GM12878 (cell line): ENCODE results near the gene HSPB8. TPM values are rescaled to one million over a fixed set of nuclear protein-coding genes. Genes with fewer than 3 reads are reported as not detected.

Source experiments
- ATAC-seq: fragments of 200-7000 bp; cut with Tn5 transposase; 3 replicates; pipeline ENCODE4 v1.9.1; 2020; ENCODE audit warnings: mild to moderate bottlenecking, moderate library complexity
- BruUV-seq: library from RNA; stranded (reverse); fragments of 400-500 nt; replicated peaks from 2 replicates; lab custom pipeline; 2021; lab: Mats Ljungman, UMichigan
- CTCF ChIA-PET: fragments of 300-600 bp; sonication (Branson Sonifier 250); formaldehyde crosslinking; extraction: SDS; loops from one replicate; lab custom pipeline; 2021; ENCODE audit warnings: inconsistent platforms; lab: Yijun Ruan, JAX
- POLR2A ChIA-PET: fragments of 350-600 bp; formaldehyde crosslinking; extraction: SDS; loops from one replicate; lab custom pipeline; 2021; ENCODE audit warnings: inconsistent platforms; lab: Charles Lee
- RAD21 ChIA-PET: fragments of 300-600 bp; sonication (Branson Sonifier 250); formaldehyde crosslinking; loops from one replicate; lab custom pipeline; 2023; ENCODE audit warnings: antibody characterized with exemption; ENCODE audit not compliant: unreplicated experiment; lab: Charles Lee
- SMC1A ChIA-PET: fragments of 300-600 bp; sonication (Branson Sonifier 250); formaldehyde crosslinking; loops from one replicate; lab custom pipeline; 2023; ENCODE audit not compliant: unreplicated experiment, uncharacterized antibody; lab: Charles Lee
- DNase-seq: peaks from one replicate; pipeline ENCODE4 v3.0.0-alpha.2; 2011; ENCODE audit warnings: low read depth, low spot score
- FAIRE-seq: peaks from 3 replicates; lab custom pipeline; 2011; peaks lifted over from hg19 to GRCh38; lab: Jason Lieb, UNC
- H2AFZ ChIP-seq: 2 replicates; pipeline ENCODE4 v1.6.0; 2011; ENCODE audit warnings: low read depth, low read length, control low read depth; ENCODE audit not compliant: control insufficient read depth
- H3K27ac ChIP-seq: 2 replicates; pipeline ENCODE4 v1.5.1; 2011; ENCODE audit warnings: control low read depth; ENCODE audit not compliant: control insufficient read depth, insufficient read depth
- H3K27me3 ChIP-seq, 2 experiments: replicated peaks in 1 of 2; 2 replicates each; pipeline versions ENCODE4 v1.6.0 to v1.6.1; 2011; ENCODE audit warnings: low read length in 1 of 2; ENCODE audit not compliant: control insufficient read depth in 2 of 2, insufficient read depth in 2 of 2
- H3K36me3 ChIP-seq, 2 experiments: 2 replicates each; pipeline ENCODE4 v1.5.1; 2011; ENCODE audit warnings: low read length in 1 of 2; ENCODE audit not compliant: control insufficient read depth in 2 of 2, insufficient read depth in 2 of 2
- H3K4me1 ChIP-seq: 2 replicates; pipeline ENCODE4 v1.6.1; 2011; ENCODE audit warnings: mild to moderate bottlenecking, low read length, moderate library complexity, mixed read lengths; ENCODE audit not compliant: control insufficient read depth, insufficient read depth
- H3K4me2 ChIP-seq: 2 replicates; pipeline ENCODE4 v1.6.0; 2011; ENCODE audit warnings: control low read depth; ENCODE audit not compliant: control insufficient read depth, insufficient read depth
- H3K4me3 ChIP-seq: fragments of 200-600 bp; sonication (generic); 2 replicates; pipeline ENCODE4 v1.5.1; 2016
- H3K79me2 ChIP-seq: 2 replicates; pipeline ENCODE4 v1.6.0; 2011; ENCODE audit warnings: low read length; ENCODE audit not compliant: control insufficient read depth, insufficient read depth
- H3K9ac ChIP-seq: 2 replicates; pipeline ENCODE4 v1.8.0; 2011; ENCODE audit warnings: low read length, control low read depth, mixed read lengths; ENCODE audit not compliant: control insufficient read depth, insufficient read depth
- H3K9me3 ChIP-seq: replicated peaks from 3 replicates; pipeline ENCODE4 v1.5.1; 2011; ENCODE audit warnings: mild to moderate bottlenecking, low read length; ENCODE audit not compliant: control insufficient read depth, insufficient read depth
- H4K20me1 ChIP-seq: 2 replicates; pipeline ENCODE4 v1.6.0; 2011; ENCODE audit not compliant: control insufficient read depth, insufficient read depth
- ATF7 ChIP-seq: fragments of 450-650 bp; IDR thresholded peaks from 2 replicates; pipeline ENCODE4 v1.6.1; 2016; ENCODE audit warnings: low read depth, mild to moderate bottlenecking
- BMI1 ChIP-seq: fragments of 450-650 bp; IDR thresholded peaks from 2 replicates; pipeline ENCODE4 v1.6.1; 2016; ENCODE audit warnings: mild to moderate bottlenecking, moderate library complexity, borderline replicate concordance
- CHD2 ChIP-seq: IDR thresholded peaks from 2 replicates; pipeline ENCODE4 v1.6.1; 2011; ENCODE audit warnings: low read depth, low read length, improper control_type of control experiment, borderline replicate concordance
- ELK1 ChIP-seq: IDR thresholded peaks from 2 replicates; pipeline ENCODE4 v1.6.1; 2012; ENCODE audit warnings: low read depth, low read length, improper control_type of control experiment
- ETV6 ChIP-seq, 2 experiments: fragments of 450-650 bp in 1 of 2; IDR thresholded peaks in 1 of 2; conservative IDR thresholded peaks in 1 of 2; 2 replicates each; pipeline ENCODE4 v1.6.1; 2014; ENCODE audit warnings: antibody characterized with exemption in 1 of 2, borderline replicate concordance in 1 of 2, low read depth in 1 of 2, mild to moderate bottlenecking in 1 of 2, moderate library complexity in 1 of 2
- IRF3 ChIP-seq: fragments of 450-650 bp; IDR thresholded peaks from 2 replicates; pipeline ENCODE4 v1.6.1; 2014; ENCODE audit warnings: mild to moderate bottlenecking
- MTA2 ChIP-seq: fragments of 450-650 bp; IDR thresholded peaks from 2 replicates; pipeline ENCODE4 v1.6.1; 2016; ENCODE audit warnings: low read depth, mild to moderate bottlenecking, moderate library complexity
- MYC ChIP-seq: IDR thresholded peaks from 2 replicates; pipeline ENCODE4 v1.6.1; 2011; ENCODE audit warnings: mild to moderate bottlenecking, low read length, moderate library complexity, inconsistent platforms; ENCODE audit not compliant: insufficient read depth, insufficient replicate concordance, insufficient read length, severe bottlenecking
- NBN ChIP-seq: fragments of 450-650 bp; IDR thresholded peaks from 2 replicates; pipeline ENCODE4 v1.6.1; 2016
- RELA ChIP-seq: fragments of 450-650 bp; IDR thresholded peaks from 2 replicates; pipeline ENCODE4 v1.8.0; 2014; ENCODE audit warnings: borderline replicate concordance; ENCODE audit not compliant: partially characterized antibody
- RELB ChIP-seq: fragments of 450-650 bp; IDR thresholded peaks from 2 replicates; pipeline ENCODE4 v1.6.1; 2017; ENCODE audit warnings: low read depth, mild to moderate bottlenecking, moderate library complexity
- SMAD5 ChIP-seq: IDR thresholded peaks from 2 replicates; pipeline ENCODE4 v1.6.1; 2016; ENCODE audit warnings: antibody characterized with exemption, low read depth
- YBX1 ChIP-seq: fragments of 450-650 bp; IDR thresholded peaks from 2 replicates; pipeline ENCODE4 v1.6.1; 2016; ENCODE audit warnings: antibody characterized with exemption
- ZNF217 ChIP-seq: fragments of 450-650 bp; IDR thresholded peaks from 2 replicates; pipeline ENCODE4 v1.6.1; 2017; ENCODE audit warnings: antibody characterized with exemption, mild to moderate bottlenecking
- WGBS: methylation state at CpG from one replicate; pipeline ENCODE4 v1.1.6; 2016; ENCODE audit warnings: low lambda C conversion rate; ENCODE audit not compliant: insufficient replicate concordance, insufficient coverage; ENCODE audit errors: missing lambda C conversion rate; 5-methylcytosine and 5-hydroxymethylcytosine counted together
- in situ Hi-C: fragments of 300-500 bp; cut with MboI; formaldehyde crosslinking; loops from 9 replicates; pipeline ENCODE4 v1.14.3; 2018; ENCODE audit warnings: mixed read lengths
- intact Hi-C: fragments of 100-400 bp; cut with micrococcal nuclease; formaldehyde crosslinking; loops from one replicate; pipeline ENCODE4 v1.14.2; 2022; ENCODE audit not compliant: unreplicated experiment
- polyA plus RNA-seq, 11 experiments: library from polyadenylated mRNA; depleted of rRNA in 4 of 11; unstranded in 6 of 11; stranded (reverse) in 5 of 11; fragments of >200 nt; fragmentation: Nextera tagmentation in 4 of 11; fragmentation: Illumina TruSeq in 1 of 11; extraction: Ambion mirVana in 4 of 11; extraction: Trizol in 1 of 11; gene quantifications; 1 replicate in 1 of 11; 2 replicates in 10 of 11; pipeline versions ENCODE4 v1.2.1 to v1.2.3, GENCODE V29; 2011 to 2016; ENCODE audit warnings: inconsistent platforms in 2 of 11, missing spikeins in 2 of 11, low read depth in 1 of 11
- total RNA-seq, 4 experiments: library from RNA; depleted of rRNA in 3 of 4; stranded (reverse); fragments of >200 nt in 3 of 4; fragmentation: Illumina TruSeq in 1 of 4; extraction: Trizol in 1 of 4; gene quantifications; 2 replicates each; pipeline versions ENCODE4 v1.2.1 to v1.2.3, GENCODE V29; 2013 to 2021
- TF ChIP-seq, protein P1 (sequence below): fragments of 150-350 bp; IDR thresholded peaks from 2 replicates; pipeline ENCODE4 v1.6.1; 2014; ENCODE audit warnings: mild to moderate bottlenecking, low read depth, low read length

The HSPB8 gene
- total and polyA plus RNA-seq, 10 of the 15 experiments (the other 5 are each of a cell fraction or from before 2014, with no cell fraction given): 0.10 TPM; not detected in 9

DNA sequence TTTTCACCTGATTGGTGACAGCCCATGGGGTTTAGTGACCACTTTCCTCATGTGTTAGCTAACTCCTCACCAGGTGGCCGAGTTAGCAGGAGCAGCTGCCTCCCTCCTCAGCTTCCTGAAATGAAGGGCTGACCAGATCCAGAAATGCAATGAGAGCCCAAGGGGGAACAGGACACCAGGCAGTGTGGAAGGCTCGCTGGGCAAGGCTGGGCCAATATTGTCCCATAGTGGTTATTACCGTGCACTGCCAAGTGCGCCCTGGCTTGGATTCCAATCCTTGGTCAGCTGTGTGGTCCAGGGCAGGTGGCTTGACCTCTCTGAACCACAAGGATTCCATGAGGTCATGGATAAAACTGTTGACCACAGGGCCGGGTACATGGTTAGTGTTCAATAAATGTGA lies 3.6 kb upstream of the HSPB8 start (continued):
- TF ChIP-seq ELK1: no peak
- no peak for TF ChIP-seq NBN
- no peak for TF ChIP-seq MTA2
- TF ChIP-seq BMI1: no peak
- TF ChIP-seq IRF3: no peak

DNA sequence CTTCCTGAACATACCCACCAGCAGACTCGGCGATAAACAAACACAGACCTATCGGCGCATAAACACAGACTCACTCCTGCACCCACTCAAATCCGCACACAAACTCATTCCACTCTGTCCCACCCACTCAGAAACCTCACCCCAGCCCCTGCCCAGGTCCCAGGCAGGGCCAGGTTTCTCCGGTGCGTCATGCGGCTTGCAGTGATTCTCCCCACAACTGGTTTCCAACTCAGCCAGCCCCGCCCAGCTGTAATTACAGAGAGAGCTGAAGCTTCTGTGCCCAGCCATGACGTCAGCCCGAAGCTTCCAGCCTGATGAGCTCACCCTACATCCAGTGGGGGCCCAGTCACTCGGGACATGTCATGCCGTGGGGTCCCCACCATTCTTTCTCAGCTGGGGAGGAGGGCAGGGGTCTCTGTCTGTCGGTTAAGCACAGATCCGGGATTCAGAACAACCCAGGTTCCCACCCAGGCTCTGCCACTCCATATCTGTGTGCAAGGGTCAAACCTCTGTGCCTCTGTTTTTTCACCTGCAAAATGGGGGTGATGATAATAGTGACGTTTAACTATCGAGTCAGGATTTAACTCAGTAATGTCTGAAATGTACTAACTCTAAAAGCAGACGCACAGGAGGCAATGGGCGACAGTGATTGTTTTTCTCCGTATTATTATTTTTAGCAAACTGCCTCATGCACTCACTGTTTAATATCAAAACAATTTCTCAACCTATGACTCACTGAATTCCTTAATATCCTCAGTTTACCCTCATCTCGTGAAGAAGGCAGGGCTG lies 2.3 kb upstream of the HSPB8 start:
- ATAC-seq (no peak), DNase-seq (no peak), FAIRE-seq (no peak)
- CTCF ChIA-PET: no interaction called here
- Histone ChIP-seq H3K36me3 (no peaks in the 10 kb centered on the region), H3K9ac (no peak overlapping the region), H3K27me3 (peaks cover 0 to 3% of the 10 kb centered on the region in 2 experiments; a peak in 1 of 4 replicates), H3K27ac (no peak overlapping the region), H3K4me2 (no peak overlapping the region), H4K20me1 (no peaks in the 10 kb centered on the region), H3K4me1 (no peaks in the 10 kb centered on the region), H3K4me3 (no peak overlapping the region), H3K9me3 (no peaks in the 10 kb centered on the region), H2AFZ (no peak overlapping the region), H3K79me2 (no peaks in the 10 kb centered on the region)
- SMC1A ChIA-PET: no interaction called here
- WGBS: 47% methylated on average over 21 of the region's 21 CpGs
- RAD21 ChIA-PET: no interaction called here
- POLR2A ChIA-PET: no interaction called here
- no TSS peak for BruUV-seq
- intact Hi-C loops: no loop called here
- in situ Hi-C loops: no loop called here
- no peak for TF ChIP-seq ETV6 (conservative IDR thresholded peaks at IDR 0.05 in 1 of 2, IDR thresholded peaks at IDR 0.05 in 1 of 2; ENCODE audit: borderline replicate concordance in 1 of 2, low read depth in 1 of 2)
- no peak for TF ChIP-seq SMAD5
- TF ChIP-seq, protein P1, sequence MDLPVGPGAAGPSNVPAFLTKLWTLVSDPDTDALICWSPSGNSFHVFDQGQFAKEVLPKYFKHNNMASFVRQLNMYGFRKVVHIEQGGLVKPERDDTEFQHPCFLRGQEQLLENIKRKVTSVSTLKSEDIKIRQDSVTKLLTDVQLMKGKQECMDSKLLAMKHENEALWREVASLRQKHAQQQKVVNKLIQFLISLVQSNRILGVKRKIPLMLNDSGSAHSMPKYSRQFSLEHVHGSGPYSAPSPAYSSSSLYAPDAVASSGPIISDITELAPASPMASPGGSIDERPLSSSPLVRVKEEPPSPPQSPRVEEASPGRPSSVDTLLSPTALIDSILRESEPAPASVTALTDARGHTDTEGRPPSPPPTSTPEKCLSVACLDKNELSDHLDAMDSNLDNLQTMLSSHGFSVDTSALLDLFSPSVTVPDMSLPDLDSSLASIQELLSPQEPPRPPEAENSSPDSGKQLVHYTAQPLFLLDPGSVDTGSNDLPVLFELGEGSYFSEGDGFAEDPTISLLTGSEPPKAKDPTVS: no peak
- TF ChIP-seq YBX1: no peak
- no peak for TF ChIP-seq ATF7
- TF ChIP-seq CHD2: no peak
- TF ChIP-seq ZNF217: no peak
- no peak for TF ChIP-seq RELB
- no peak for TF ChIP-seq RELA
- TF ChIP-seq MYC: no peak
